GM13976 (cell line): ENCODE data around the gene ARHGDIA.

Experiments
- DNase-seq: peaks from one replicate; pipeline ENCODE4 v3.0.0; 2012; ENCODE audit warnings: low spot score
- in situ Hi-C: fragments of 300-500 bp; cut with MboI; formaldehyde crosslinking; loops from one replicate; pipeline ENCODE4 v1.12.0; 2022; ENCODE audit warnings: low sequenced_read_pairs, mixed read lengths, inconsistent platforms; ENCODE audit not compliant: unreplicated experiment
- TF ChIP-seq, protein P1 (sequence below): IDR thresholded peaks from 2 replicates; pipeline ENCODE4 v1.5.1; 2012; ENCODE audit warnings: borderline replicate concordance, mild to moderate bottlenecking; ENCODE audit not compliant: insufficient read depth; ENCODE audit errors: extremely low read depth, missing control alignments, control extremely low read depth

ARHGDIA gene

DNA sequence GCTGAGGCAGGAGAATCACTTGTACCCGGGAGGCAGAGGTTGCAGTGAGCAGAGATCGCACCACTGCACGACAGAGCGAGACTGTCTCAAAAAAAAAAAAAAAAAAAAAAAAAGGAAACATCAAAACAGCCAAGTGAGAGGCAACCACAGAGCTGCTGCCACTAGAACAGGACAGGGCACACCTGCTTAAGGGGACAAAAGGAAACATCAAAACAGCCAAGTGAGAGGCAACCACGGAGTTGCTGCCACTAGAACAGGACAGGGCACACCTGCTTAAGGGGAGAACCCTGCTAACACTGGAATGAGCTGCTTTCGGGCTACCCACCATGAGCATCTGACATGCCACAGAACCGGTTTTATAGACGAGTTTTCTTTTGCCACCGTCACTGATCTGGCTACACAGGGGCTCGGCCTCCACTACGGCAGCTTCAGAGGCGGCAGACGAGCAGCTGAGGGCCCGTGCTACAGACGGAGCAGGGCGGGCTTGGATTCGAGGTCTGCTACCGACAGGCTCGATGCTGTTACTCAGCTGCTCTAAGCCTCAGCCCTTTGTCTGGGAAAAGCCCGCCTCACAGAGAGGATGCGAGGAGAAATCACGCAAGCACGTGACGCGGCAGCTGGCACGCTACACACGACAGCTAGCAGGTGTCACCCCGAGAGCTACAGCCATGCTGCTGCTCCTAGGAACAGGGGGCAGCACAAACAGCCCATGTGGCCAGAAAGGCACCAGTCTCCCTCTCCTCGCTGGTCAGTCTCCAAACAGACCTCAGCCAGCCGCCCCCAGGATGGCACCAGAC lies 12.8 kb downstream of the ARHGDIA start:
- DNase-seq = no peak
- TF ChIP-seq, protein P1, sequence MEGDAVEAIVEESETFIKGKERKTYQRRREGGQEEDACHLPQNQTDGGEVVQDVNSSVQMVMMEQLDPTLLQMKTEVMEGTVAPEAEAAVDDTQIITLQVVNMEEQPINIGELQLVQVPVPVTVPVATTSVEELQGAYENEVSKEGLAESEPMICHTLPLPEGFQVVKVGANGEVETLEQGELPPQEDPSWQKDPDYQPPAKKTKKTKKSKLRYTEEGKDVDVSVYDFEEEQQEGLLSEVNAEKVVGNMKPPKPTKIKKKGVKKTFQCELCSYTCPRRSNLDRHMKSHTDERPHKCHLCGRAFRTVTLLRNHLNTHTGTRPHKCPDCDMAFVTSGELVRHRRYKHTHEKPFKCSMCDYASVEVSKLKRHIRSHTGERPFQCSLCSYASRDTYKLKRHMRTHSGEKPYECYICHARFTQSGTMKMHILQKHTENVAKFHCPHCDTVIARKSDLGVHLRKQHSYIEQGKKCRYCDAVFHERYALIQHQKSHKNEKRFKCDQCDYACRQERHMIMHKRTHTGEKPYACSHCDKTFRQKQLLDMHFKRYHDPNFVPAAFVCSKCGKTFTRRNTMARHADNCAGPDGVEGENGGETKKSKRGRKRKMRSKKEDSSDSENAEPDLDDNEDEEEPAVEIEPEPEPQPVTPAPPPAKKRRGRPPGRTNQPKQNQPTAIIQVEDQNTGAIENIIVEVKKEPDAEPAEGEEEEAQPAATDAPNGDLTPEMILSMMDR = no peak
- in situ Hi-C loops = no loop called here

DNA sequence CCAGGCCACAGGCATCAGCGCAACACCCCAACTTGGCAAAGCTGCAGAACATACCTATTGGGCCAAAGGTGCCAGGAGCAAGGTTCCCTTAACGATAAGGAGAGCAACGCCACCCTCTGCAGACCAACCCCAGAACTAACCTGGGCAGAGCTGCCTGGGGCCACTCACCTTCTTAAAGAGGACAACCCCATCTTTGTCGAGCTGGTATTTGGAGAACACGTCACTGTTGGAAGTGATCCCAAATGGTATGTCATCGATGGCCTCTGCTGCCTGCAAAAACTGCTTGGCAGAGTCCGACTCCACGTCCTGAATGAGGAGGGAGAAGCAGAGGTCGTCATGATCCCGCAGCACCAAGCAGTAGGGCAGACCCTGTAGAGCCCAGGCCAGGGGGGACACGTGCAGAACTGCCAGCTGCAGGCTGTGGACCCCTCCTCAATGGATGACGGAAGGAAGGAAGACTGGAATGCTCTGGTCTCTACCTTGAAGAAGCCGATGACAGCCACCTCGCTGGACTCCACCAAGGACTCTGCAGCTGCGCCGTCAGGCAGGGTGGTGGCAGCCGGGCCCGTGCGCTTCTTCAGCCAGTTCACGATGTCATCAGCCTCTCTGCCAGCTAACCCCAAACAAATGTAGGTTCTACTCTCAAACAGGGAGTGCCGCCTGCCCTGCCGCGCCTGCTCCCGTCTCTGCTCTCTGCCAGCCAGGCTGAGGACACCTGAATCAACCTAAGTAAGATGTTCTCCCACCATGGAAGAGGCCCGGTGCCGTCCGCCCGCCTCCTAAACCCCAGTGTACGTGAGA lies 16.0 kb downstream of the ARHGDIA start:
- no peak for DNase-seq
- TF ChIP-seq, protein P1 = no peak
- in situ Hi-C loops = no loop called here

DNA sequence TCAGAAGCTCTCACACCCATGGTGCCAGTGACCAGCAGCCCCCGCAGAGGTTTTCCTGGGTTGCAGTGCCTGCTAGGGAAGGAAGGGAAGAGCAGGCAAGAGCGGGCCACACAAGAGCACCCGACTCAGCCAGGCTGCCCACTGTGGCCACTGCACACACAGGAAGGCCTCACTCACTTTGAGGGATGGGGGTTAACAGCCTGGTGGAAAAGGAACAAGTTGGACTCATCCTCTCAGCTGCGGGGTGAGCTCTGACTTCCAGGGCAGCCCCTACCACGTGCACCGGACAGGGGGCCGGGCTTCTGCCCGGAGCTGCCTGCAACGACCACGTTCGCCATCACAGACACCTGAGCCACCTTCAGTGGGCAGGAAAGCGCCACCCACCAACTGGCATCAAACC lies 18.9 kb downstream of the ARHGDIA start:
- in situ Hi-C loops = no loop called here
- TF ChIP-seq, protein P1 = no peak
- no peak for DNase-seq

DNA sequence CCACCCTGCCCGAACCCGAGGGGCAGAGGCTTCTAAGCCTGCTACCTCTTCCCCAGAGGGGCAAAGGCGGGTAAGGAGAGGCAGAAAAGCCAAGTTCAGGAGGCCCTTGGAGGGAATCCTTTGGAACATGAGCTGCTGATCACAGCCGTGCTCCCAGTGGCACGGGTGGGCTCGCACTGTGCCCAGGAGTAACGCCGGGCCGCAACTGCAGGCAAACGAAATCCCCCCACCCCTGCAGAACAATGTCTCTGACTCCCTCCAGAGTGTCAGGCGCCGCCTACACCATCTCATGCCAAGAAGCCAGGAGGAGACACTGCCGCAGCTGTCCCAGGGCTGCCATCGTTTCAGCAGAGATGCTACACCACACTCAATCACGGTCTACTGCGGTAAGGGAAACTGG lies 19.7 kb downstream of the ARHGDIA start:
- TF ChIP-seq, protein P1 = no peak
- DNase-seq = no peak
- in situ Hi-C loops = no loop called here

DNA sequence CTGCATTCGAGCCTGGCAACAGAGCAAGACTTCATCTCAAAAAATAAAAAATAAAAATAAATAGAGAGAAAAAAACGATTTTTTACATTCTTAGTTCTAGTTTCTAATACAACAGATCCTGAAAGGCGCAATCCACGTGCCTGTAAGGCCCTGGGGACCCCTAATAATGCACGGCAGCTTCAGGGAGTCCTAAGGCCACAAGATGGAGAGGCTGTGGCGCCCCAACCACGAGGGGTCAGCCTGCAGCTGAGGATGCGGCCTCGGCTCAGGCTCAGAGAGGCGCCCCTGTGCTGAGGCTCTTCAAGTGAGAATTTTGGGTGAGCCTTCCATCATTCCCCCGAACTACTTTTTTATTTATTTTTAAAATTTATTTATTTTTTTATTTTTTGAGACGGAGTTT lies 21.7 kb downstream of the ARHGDIA start:
- DNase-seq = no peak
- in situ Hi-C loops = no loop called here
- TF ChIP-seq, protein P1 = no peak

DNA sequence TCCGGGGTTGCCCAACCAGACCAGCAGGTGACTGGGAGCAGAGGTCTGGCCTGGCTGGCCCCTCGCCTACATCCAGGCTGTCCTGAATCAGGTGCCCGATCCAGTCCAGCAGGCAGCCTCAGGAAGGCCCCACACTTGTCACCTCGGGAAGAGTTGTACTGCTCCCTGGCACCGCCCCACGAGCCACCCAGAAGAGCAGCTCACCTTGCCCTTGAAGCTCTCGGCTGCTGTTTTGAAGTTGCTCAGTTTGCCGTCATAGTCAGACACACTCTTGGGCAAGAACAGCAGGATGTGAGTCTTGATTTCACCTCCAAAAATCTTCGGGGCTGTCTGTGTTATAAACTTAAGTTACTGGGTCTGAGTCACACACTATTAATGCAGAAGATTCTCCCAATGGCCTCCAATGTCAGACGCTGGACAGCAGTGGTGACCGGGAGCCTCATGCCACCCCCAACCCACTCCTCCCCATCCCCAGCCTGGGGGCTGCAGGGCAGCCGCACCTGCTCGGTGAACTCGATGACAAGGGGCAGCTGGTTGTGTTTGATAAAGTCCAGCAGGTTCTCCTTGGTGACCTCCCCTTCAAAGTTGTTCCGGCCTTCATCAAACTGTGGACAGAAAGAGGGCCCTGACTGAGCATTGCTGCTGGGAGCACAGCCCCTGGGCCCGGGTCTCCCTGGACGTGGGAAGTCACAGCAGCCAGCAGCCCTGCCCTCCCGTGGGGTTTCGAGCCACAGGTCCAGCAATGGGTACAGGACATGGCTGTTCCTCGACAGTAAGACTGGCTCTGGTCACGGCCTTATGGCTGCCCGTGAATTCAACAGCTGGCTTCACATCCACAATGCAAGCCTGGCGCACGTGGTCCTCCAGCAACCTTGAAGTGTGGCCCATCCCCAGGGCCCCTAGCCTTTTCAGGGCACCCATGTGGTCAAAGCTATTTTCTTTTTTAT lies 24.1 kb downstream of the ARHGDIA start:
- in situ Hi-C loops = no loop called here
- no peak for DNase-seq
- TF ChIP-seq, protein P1 = no peak
